GM10266 (cell line): ENCODE measurements around the gene INPP5E.

Experiments used
- DNase-seq: peaks from one replicate; pipeline ENCODE4 v3.0.0; 2012; ENCODE audit errors: extremely low spot score
- CTCF ChIP-seq: IDR thresholded peaks from 2 replicates; pipeline ENCODE4 v1.5.1; 2012; ENCODE audit warnings: mild to moderate bottlenecking, low read depth; ENCODE audit not compliant: control insufficient read depth, insufficient read depth; ENCODE audit errors: missing control alignments

INPP5E gene

DNA sequence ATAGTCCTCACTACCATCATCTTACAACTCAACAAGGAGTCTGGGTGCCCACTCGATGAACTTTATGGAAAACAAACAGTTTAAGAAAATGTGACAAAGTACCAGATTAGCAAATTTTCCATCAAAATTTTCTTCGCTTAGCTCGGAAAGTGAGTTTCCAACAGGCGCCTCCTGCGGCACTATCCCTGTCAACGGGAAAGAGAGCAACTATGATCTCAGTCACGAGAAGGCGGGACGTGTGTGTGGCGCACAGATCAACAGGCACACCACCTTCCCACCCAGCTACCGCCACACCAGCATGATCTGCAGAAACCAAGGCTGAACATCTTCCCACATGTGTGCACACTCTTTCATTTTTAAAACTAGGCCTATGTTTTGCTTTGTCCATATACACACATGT is 13.7 kb upstream of the INPP5E start:
- TF ChIP-seq CTCF, result no peak
- DNase-seq, result no peak

DNA sequence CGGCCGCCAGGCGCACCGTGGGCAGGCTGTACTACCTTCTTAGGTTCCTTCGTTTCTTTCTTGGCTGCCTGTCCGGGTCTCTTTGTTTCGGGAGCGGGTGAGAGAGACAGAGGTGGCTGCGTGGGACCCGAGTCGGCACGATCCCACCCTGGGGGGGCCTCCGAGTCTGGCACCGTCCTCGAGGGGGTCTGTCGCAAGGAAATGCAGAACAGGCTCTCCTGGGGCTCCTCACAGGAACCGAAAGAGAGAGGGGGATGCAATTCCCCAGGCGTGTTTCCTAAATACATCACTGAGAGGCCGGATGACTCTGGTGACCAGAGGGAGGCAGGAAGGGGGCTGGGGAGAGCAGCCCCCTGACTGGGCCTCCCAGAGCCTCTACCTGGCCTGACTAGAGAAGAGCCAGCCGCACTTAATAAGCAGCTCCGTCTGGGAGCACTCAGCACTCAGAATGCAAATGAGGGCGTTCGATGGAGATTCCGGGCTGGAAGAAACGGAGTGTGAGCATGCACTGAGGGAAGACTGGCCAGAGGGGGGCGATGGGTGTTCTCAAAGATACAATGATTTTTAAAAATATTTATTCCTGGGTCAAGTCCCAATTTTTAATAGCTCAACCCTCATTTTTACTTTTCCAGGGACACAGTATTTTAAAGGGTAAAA is 11.7 kb upstream of the INPP5E start:
- DNase-seq, result no peak
- TF ChIP-seq CTCF, result no peak

DNA sequence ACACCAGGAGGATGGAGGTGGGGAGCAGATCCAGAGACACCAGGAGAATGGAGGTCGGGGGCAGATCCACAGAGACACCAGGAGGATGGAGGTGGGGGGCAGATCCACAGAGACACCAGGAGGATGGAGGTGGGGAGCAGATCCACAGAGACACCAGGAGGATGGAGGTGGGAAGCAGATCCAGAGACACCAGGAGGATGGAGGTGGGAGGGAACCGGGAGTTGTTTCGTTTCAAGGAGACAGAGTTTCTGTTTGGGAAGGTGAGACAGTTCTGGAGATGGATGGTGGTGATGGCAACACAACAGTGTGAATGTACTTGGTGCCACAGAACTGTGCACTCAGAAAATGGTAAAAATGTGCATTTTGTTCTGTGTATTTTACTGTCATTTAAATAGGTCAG is 9.0 kb upstream of the INPP5E start:
- DNase-seq, result no peak
- no peak for TF ChIP-seq CTCF

DNA sequence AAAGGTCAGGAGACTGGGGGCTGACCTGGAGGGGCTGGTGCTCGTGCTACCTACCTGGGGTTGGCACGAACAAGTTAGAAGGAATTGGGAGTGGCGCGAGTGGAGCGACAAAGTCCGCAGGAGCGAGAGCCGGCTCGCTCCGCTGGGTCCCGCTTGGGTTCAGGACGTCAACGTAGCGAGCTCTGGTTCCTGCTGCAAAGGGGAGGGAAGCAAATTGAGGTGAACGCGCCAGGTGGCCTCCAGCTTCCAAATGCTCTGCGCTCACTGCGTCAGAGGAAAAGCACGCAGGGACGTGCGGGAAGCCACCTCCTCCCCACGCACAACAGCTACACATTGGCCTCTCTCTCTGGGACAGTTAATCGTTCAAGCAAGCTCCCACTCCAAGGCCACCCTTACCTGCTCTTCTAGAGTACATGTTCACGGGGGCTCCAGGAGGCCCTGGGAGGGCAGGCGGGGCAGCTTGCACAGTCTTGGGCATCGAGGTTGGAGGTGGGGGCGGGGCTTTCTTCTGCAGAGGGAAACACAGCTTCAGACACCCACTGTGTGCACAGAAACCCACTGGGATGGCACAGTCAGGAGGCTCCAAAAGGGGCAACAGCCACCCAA is 7.6 kb upstream of the INPP5E start:
- no peak for TF ChIP-seq CTCF
- DNase-seq, result no peak

DNA sequence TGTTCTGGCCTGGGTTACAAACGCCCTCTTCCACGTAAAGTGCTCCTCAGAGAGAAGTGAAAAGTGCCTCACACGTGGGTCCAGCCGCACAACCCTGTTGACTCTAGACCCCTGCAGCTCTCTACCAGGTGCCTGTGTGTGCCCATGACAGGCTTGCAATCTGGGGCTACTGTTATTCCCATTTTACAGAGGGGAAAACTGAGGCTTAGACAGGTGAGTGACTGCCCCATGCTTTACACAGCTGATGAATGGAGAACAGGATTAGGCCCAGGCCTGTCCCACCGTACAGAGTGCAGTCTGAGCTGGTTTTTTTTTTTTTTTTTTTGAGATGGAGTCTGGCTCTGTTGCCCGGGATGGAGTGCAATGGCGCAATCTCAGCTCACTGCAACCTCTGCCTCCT is 6.2 kb upstream of the INPP5E start:
- no peak for DNase-seq
- TF ChIP-seq CTCF, result no peak

DNA sequence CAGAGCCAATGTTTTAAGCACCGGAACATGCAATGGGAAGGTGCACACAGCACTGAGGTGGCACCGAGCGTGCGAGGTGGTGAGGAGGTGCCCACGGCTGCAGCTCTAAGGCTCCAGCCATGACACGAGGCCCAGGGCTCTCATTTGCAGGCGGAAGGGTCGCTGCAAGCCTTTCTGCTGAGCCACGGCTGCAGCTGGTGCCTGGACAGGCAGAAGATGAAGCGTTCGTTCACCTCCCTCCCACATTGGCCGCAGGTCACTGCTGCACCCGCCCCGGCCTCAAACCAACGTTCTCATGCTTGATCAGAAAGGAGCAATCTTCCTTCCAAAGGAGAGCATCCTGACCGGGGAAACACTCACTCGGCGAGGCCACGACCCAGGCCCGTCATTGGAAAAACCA is 4.5 kb upstream of the INPP5E start:
- DNase-seq, result no peak
- TF ChIP-seq CTCF, result no peak

- DNase-seq, result no peak
- TF ChIP-seq CTCF, result no peak
These were observed 4.0 kb upstream of the INPP5E start for GRCh38 chr9:136443687-136444086.
